ENCODE measurements around the gene HHAT.

Gene HHAT

GRCh38 chr1:210722410-210723081 lies 393.8 kb downstream of the HHAT start:
- DNase-seq (ENCODE audit: low spot score), result no peak

- DNase-seq (ENCODE audit: low spot score), result no peak
Observed at GRCh38 chr1:210723646-210724045, 394.9 kb downstream of the HHAT start.

- no peak for DNase-seq (ENCODE audit: low spot score)
Observed at GRCh38 chr1:210724768-210725167, 396.1 kb downstream of the HHAT start.
